Measurements from ENCODE around the gene BUD23.
"Not testable (repeated sequence)": the region's sequence is repeated elsewhere in the genome, so short reads cannot be mapped to it uniquely, and the experiment has no call there.

BUD23 gene

DNA sequence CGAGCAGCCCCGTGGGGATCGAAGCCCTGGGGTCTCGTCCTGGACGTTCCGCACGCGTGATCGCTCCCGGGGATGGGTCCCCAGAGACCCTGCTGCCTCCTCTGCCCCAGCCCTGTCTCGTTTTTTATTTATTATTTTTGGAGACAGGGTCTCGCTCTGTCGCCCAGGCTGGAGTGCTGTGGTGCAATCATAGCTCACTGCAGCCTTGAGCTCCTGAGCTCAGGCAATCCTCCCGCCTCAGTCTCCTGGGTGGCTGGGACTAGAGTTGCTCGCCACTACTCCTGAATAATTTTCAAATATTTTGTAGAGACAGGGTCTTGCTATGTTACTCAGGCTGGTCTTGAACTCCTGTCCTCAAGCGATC is 36.4 kb downstream of the BUD23 start:
- no peak for DNase-seq (ENCODE audit: low spot score)

DNA sequence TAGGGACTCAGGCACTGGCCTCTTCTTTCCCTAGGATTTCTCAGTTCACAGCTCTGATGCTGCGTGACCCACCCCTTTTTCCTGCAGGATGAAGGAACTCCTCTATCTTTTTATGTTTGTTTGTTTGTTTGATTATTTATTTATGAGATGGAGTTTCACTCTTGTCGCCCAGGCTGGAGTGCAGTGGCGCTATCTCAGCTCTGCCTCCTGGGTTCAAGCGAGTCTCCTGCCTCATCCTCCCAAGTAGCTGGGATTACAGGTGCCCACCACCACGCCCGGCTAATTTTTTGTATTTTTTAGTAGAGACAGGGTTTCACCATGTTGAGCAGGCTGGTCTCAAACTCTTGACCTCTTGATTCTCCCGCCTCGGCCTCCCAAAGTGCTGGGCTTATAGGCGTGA is 37.0 kb downstream of the BUD23 start:
- not testable (repeated sequence) for DNase-seq (ENCODE audit: low spot score)

DNA sequence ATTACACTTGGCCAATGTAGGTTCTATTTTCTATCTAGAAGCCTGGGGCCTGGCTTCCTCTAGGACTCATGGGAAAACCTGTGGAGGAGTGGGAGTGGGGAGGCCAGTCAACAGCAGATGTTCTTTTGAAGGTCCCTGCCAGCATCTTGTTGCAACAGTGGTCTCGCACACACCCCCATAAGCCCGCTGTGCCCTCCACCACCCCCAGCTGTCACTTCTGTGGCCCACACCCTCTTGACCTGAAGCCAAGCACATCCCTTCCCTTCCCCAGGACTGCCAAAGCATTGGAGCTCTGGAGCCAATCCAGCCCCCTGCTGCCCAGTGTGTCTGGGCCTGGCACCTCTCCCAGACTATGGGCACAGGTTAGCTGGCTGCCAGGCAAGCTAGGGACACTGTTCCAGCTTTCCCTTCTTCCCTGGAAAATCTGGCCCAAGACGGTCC is 38.0 kb downstream of the BUD23 start:
- no peak for DNase-seq (ENCODE audit: low spot score)

DNA sequence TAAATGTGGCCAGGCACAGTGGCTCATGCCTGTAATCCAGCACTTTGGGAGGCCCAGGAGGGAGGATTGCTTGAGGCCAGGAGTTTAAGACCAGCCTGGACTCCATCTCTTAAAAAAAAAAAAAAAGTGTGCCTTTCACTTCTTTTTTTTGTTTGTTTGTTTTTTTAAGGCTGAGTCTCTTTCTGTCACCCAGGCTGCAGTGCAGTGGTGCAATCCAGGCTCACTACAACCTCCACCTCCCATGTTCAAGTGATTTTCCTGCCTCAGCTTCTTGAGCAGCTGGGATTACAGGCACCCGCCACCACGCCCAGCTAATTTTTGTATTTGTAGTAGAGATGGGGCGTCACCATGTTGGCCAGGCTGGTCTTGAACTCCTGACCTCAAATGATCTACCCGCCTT is 38.8 kb downstream of the BUD23 start:
- not testable (repeated sequence) for DNase-seq (ENCODE audit: low spot score)

DNA sequence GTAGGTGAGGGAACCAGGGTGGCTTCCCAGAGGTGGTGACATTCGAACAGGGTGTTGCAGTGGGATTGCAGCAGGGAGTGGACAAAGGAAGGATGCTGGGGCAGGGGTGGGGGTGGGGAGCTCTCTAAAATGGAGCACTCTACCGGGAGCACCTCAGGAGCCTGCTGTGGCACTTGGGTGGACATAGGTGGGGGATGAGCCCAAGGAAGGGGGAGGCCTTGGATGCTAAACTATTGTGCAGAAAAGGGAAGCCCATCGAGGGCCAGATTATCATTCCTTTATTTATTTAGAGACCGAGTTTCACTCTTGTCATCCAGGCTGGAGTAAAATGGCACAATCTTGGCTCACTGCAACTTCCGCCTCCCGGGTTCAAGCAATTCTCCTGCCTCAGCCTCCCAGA is 39.4 kb downstream of the BUD23 start:
- DNase-seq (ENCODE audit: low spot score): no peak

DNA sequence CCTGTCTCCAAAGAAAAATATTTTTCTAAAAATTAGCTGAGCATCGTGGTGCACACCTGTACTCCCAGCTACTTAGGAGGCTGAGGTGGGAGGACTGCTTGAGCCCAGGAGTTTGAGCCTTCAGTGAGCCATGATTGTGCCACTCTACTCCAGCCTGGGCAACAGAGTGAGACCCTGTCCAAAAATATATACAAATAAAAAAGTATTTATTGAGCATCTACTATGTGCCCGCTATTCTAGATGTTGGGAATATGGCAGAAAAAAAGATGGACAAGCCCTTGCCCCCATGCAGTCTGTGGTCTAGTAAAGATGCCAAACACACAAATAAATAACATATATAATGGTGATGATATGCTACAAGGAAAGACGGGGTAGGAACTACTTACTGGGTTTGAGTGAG is 40.4 kb downstream of the BUD23 start:
- no peak for DNase-seq (ENCODE audit: low spot score)

DNA sequence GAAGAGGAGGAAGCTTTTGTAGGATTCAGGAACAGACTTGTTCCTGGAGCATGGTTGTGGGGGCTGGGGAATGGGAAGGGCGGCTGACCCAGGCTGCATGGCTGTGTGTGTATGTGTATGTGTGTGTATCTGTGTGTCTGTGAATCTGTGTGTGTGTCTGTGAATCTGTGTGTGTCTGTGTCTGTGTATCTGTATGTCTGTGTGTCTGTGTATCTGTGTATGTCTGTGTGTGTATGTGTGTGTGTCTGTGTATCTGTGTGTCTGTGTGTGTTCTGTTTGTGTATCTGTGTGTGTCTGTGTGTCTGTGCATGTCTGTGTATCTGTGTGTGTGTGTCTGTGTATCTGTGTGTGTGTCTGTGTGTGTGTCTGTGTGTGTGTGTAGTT is 42.7 kb downstream of the BUD23 start:
- DNase-seq (ENCODE audit: low spot score): no peak

DNA sequence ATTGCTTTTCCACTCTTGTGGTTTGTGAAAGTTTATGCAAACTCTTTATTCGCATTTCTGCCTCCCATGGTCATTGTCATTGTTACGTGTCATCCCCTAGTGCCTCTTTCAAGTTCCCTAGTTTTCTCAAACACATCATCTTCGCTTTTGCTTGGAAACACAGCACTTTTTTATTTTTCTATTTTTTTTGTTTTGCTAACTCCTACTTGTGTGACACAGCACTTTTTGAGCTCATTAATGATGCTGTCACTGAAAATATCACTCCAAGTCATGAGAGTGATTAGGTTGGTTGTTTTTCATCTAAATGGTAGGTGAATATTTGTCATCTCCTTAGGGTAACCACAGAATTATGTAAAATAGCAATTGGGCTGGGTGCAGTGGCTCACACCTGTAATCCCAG is 44.6 kb downstream of the BUD23 start:
- DNase-seq (ENCODE audit: low spot score): no peak

DNA sequence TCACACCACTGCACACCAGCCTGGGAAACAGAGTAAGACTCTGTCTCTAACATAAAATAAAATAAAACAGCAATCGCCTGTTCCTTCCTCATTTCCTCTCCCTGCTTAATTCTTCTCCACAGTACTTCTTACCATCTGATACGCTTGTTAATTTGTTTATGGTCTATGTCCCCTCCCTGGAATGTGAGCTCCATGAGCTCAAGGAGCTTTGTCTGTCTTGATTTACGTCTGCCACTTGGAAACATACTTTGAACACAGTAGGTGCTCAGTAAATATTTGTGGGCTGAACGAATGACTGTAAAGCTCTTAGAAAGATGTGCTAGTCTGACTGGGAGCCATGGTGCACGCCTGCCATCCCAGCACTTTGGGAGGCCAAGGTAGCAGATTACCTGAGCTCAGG is 45.2 kb downstream of the BUD23 start:
- DNase-seq (ENCODE audit: low spot score): no peak

DNA sequence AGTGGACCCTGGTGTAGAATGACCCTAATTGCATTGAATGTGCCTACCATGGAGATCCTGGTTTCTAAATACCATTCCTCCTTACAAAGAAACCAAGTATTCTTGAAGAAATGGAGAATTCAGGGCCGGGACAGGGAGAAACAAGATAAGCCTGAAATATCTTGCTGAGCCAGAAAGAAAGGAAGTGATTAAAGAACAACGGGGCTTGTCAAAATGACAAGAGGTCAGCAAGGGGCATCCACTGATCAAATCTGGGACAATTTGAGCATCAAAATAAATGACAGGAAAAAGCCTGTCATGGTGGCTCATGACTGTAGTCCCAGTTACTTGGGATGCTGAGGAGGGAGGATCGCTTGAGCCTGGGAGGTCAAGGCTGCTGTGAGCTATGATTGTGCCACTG is 47.1 kb downstream of the BUD23 start:
- no peak for DNase-seq (ENCODE audit: low spot score)

DNA sequence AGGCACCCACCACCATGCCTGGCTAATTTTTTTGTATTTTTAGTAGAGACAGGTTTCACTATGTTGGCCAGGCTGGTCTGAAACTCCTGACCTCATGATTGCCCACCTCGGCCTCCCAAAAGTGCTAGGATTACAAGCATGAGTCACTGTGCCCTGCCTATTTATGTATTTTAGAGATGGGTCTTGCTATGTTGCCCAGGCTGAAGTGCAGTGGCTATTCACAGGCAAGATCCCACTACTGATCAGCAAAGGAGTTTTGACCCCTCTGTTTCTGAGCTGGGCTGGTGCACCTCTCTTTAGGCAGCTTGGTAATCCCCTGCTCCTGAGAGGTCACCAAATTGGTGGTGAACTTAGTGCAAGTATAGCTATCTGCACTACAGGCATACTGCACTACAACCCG is 49.0 kb downstream of the BUD23 start:
- DNase-seq (ENCODE audit: low spot score): no peak

DNA sequence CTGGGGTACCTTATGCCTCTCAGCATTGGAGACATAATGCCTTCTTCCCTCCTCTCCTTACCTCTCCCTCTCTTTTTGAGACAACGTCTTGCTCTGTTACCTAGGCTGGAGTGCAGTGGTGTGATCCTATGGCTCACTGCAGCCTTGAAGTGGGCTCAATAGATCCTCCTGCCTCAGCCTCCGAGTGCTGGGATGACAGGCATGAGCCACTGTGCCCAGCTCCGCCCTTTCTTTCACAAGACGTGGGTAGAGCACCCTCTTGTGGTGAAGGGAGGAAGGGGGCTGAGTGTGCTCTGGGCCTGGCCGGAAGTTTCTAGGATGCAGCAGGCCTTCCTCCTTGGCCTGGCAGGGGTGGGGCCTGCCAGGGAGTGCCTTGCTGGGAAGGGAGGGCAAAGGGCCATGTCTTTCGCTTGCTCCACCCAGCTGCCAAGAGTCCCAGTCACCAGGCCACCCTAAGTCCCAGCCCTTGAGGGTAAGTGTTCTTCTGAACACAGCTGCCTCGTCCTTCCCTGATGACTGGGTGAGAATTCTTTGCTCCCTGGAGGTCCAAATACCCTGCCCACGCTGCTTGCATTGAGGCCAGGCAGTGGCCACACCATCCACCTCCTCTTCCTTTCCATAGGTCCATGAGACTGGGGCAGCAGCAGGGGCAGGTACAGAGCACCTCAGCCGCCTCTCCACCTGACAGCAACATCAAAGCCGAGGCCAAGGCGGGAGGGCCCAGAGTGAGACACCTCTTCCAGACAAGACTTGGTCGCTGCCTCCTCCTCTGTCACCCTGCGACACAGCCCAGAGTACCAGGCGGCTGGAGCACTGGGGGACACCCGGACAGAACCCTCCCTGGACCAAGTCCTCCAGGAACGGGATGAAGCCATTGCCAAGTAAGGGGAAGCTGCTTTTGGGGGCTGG is 51.5 kb downstream of the BUD23 start:
- peak; percentile 69 for DNase-seq (ENCODE audit: low spot score)

DNA sequence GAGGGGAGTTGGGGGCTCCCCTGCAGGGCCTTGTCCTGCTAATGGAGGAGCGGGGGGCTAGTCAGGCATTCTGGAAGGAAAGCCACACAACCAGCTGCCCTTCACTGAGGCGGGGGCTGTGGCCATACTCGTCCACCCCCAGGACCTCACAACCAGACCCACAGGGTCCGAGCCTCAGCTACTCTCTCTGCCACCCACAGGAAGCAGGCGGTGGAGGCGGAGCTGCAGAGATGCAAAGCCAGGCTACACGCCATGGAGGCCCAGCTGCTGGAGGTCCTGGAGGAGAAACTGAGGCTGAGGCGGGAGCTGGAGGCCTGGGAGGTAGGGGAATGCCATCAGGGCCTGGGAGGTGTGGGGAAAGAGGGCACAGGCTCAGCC is 52.1 kb downstream of the BUD23 start:
- DNase-seq (ENCODE audit: low spot score): no peak

DNA sequence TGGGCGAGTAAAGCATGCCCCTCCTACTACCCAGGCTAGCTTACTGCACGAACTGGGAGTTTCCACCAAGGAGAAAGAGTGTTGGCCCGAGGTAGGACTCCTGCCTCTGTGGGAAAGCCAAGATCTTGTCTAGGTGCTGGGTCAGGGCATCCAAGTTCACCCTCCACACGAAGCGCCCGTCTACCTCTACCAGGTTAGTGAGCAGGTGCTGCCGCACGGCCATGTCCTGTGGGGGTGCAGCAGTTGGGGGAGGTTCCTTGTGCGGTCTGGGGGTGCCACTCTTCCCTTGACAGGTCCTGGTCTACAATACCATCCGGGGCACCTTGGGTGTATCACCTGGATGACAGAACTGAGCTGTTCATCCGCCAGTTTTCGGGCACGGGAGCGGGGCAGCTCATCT is 53.5 kb downstream of the BUD23 start:
- no peak for DNase-seq (ENCODE audit: low spot score)

DNA sequence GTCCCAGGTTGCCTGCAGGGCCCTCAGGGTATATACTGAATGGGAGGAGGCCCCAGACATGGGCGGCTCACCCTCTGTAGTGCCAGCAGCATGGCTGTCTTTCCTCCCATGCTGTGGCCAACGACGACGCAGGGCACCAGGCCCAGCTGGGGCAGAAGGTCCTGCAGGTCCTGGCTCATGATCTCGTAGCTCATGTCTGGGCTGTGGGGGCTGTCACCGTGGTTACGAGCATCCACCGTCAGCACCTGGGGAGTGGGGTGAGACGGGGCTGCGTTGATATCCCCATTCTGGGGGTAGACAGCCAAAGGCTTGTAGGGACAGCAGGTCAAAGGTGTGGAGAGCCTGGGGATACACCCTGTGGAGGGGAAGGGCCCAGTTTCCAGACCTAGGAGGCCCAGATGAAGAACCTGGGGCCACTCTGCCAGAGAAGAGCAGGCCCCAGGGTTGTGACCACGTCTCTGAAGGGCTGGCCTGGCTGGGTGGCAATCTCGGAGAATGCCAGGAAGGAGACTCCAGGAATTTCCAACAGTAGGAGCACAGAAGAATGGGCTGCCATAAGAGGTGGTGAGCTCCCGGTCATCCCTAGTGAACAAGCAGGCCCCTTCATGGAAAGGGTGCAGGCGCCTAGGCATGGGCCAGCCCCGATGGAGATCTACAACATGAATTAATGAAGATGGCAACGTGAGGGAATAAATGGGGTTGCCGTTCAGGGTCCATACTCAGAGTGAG is 54.3 kb downstream of the BUD23 start:
- DNase-seq (ENCODE audit: low spot score): no peak

DNA sequence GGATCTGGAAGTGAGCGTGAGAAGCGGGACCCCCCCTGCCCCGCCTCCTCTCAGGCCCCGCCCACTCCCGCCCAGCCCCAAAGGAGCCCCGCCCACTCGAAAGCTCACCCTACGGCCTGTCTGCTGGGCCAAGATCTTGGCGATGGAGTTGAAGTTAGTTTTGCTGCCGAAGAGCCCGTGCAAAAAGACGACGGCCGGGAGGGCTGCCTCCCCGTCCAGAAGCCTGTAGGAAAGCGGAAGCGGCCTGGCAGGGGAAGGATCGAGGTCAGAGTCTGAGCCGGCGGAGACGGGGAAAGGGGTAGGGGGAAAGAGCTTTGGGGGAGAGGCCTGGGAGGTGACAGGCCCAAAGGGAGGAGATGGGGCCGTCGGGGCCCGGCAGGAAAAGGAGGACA is 54.8 kb downstream of the BUD23 start:
- peak; percentile 84 for DNase-seq (ENCODE audit: low spot score)

DNA sequence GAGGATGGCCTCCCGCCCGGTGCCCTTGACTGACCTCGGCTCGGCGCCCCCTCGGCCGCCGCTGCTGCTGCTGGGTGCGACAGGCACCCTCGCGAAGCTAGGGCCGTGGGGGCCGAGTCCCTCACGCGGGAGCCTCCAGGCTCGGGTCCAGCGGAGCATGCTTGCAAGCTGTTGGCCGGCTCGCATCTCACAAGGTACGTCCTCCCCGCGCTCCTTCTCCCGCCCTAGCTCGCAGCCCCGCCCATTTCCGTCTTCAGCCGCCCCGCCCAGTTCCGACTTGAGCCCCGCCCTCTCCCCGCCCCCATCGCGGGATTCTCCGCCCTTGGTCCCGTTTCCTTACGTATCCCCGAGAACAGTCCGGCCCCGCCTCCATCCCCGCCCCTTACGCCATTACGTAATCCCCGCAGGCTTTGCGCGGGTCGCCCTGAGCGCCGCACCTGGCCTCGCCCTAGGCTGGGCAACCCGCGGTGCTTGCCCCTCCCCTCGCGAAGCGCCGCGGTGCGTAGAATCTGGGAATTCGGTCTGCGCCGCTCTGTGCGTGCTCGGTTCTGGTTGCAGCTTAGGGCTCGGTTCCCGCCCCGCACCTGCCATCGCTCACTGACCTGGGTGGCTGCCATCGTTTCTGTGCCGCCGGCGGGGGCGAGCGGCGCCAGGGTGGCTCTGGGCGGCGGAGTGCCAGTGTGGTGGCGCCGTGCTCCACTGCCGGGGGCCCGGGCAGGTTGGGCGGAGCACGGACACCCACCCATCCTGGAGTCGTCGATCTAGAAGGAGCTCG is 55.4 kb downstream of the BUD23 start, which contains the start of gene ABHD11:
Gene ABHD11 (minus strand): TSS at position 191 of the 775 bp plus-strand sequence. CDS start 32 bp downstream, at position 159.
- peak; percentile 99 for DNase-seq (ENCODE audit: low spot score)

DNA sequence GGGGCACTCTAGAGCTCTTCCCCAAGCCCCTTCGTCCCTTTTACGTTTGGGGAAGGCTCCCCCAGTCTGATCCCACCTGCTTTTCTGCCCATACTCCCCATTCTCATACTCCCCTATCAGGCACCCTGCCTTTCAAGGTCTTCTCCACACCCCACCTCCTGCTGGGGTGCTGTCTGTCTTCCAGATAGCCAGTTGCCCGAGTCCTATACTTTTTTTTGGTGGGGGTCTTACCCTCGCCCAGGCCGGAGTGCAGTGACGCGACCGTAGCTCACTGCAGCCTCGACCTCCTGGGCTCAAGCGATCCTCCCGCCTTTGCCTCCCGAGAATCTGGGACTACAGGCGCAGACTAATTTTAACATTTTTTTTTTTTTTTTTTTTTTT is 56.0 kb downstream of the BUD23 start:
- DNase-seq (ENCODE audit: low spot score): no peak

DNA sequence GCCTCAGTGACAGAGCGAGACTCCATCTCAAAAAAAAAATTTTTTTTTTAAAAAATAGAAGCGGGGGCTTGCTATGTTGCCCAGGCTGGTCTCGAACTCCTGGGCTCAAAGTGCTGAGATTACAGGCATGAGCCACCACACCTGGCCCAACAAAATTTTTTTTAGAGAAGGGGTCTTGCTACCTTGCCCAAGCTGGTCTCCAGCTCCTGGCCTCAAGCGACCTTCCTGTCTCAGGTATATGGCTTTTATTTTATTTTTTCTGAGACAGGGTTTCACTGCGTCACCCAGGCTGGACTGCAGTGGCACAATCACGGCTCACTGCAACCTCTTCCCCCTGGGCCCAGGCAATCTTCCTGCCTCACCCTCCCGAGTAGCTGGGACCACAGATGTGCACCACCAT is 56.8 kb downstream of the BUD23 start:
- no peak for DNase-seq (ENCODE audit: low spot score)

DNA sequence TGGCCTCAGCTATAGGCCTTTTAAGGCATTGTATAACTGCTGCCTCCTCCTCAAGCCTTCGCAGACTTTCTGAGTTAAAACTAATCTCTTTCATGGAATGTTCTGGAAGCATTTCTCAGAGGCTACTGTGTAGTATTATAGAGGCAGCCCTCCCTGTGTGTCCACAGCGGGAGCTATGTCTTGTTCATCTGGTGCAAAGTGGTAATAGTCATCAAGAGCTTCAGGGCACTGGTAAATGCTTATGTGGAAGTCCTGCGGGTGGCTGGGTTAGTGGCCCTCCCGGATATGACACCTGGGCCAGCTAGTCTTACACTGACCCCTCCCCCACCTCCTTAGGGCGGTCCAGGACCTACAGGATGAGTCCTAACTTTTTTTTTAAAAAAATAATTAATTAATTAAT is 57.4 kb downstream of the BUD23 start:
- DNase-seq (ENCODE audit: low spot score): no peak

DNA sequence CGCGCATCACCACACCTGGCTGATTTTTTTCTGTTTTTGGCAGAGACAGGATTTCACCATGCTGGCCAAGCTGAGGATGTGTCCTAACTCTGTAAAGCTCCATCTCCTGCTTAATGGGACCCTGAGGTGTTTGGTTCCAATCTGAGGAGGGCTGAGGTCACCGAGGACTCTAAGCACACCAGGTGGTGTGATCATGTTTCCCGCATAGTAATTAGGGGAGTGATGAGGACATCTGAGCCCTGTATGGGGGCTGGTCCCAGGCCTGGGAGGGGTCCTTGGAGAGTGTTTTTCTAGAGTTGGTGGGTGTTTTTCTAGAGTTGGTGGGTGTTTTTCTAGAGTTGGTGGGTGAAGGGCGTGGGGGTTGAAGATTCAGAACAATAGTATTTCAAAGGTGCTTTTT is 58.2 kb downstream of the BUD23 start:
- no peak for DNase-seq (ENCODE audit: low spot score)

DNA sequence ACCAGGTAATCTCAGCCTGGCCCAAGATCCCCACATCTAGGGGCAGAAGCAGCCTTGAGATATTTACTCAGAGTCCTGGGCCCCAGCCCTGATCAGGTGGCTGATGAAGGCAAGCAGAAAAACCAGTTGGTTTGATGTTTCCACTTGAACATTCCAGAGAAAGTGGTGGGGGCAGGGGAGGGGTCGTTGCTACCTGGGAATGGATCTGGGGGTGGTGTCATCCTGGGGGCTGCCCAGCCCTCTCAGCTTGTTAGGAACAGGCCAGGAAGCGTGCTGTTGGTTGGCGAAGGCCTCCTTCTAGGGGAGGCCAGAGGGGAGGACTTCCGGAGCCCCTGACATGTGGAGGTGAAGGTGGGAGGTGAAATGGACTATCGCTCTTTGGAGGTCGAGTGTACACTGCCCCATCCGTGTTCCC is 58.9 kb downstream of the BUD23 start:
- no peak for DNase-seq (ENCODE audit: low spot score)

All from germinal center (tissue), 1 donor.